Fibroblast of pulmonary artery (primary cell): ENCODE results near the gene ZNF213.

ENCODE experiments used
- DNase-seq: peaks from one replicate; pipeline ENCODE4 v3.0.0-alpha.2; 2010; ENCODE audit warnings: low read depth
- H3K4me3 ChIP-seq: replicated peaks from 2 replicates; pipeline ENCODE4 v1.5.1; 2011; ENCODE audit warnings: low read depth, mild to moderate bottlenecking, control low read depth, low read length, moderate library complexity
- CTCF ChIP-seq: IDR thresholded peaks from 2 replicates; pipeline ENCODE4 v1.5.1; 2011; ENCODE audit warnings: mild to moderate bottlenecking, control low read depth, low read length, inconsistent platforms; ENCODE audit errors: missing control alignments

Gene ZNF213

DNA sequence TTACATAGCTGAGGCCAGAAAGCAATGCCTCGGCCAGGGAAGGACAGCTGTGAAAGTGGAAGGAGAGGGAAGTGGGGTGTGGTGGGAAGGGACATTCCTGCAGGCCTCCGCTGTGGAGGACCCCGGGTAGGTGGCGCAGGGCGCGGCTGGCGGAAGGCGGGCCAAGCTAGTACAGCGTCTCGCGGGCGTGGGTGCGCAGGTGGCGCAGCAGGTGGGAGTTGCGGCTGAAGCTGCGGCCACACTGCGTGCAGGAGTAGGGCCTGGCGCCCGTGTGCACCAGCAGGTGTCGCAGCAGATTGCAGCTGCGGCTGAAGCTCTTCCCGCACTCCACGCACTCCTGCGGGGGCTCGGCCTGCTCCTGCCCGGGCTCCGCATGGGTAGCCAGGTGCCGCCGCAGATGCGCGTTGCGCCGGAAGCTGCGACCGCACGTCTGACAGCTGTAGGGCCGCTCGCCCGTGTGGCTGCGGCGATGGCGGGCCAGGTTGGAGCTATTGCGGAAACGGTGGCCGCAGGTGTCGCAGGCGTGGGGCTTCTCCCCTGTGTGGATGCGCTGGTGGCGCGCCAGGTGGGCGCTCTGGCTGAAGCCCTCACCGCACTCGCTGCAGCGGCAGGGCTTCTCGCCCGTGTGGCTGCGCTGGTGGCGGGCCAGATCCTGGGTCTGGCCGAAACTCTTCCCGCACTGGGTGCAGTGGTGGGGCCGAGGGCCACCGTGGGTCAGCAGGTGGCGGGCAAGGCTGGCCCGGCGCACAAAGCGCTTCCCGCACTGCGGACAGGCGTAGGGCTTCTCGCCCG lies 45.7 kb upstream of the ZNF213 start:
- TF ChIP-seq CTCF: no peak
- no peak overlapping the region for H3K4me3 ChIP-seq
- no peak for DNase-seq

DNA sequence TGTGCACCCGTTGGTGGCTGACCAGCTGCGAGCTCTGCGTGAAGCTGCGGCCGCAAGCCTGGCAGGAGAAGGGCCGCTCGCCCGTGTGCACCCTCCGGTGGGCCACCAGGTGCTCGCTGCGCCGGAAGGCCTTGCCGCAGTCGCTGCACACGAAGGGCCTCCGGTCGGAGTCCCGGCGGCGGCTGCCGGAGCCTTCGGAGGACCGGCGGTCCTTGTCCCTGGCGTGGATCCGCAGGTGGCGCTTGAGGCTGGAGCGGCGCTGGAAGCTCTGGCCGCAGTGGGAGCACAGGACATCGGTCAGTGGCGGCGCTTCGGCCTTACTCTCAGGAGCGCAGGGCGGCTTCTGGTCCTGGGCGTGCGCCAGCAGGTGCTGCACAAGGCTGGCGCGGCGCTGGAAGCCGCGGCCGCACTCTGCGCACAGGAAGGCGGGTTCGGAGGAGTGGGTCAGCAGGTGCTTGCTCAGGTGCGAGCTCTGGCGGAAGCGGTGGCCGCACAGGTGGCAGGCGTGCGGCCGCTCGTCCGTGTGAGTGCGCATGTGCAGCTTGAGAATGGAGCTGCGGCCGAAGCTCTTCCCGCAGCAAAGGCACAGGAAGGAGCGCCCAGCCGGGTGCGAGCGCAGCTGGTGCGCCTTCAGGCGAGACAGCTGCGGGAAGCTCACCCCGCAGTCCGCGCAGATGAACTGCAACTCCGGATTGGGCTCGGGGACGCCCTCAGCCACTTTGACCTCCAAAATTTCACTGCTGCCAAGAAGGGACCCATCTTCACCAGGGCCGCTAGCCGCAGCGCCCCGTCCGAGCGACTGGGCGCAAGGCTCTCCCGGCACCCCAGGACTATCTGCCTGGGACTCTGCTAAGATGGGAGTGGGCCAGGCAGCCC lies 44.9 kb upstream of the ZNF213 start:
- TF ChIP-seq CTCF: no peak
- no peak for DNase-seq
- H3K4me3 ChIP-seq: no peak overlapping the region

DNA sequence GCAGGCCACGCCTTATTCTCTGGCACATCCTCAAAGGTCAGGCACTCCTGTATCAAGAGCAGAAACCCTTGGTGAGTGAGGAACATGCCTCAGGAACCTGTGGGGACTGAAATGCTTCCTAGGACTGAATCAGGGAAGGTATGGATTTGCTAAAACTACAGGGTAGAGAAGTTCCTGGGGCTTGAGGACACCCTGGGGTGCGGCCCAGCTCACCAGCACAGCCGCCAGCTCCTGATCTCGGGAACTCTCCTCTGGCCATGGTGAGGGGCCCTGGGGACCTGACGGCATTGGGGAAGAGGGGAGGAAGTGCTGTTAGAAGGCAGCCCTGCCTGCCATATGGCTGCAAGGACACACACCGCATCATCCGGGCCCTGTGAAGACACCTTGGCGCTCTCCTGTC lies 43.3 kb upstream of the ZNF213 start:
- no peak for DNase-seq
- no peak for TF ChIP-seq CTCF
- no peak overlapping the region for H3K4me3 ChIP-seq

DNA sequence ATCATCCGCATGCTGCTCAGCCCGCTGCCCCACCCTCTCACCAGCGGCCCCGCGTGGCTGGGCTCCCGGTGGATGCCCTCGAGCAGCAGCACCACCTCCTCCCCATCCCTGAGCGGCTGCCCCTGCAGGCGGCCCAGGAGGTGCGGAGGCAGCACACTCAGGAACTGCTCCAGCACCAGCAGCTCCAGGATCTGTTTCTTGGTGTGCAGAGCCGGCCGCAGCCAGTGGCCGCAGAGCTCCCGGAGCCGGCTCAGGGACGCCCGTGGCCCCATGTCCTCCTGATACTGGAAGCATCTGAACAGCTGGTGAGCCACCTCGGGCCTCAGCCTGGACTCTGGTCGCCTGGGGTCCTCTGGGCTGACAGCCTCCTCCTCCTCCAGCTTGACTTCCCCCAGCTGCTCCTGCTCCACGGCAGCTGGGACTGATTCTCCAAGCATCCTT lies 42.3 kb upstream of the ZNF213 start:
- no peak overlapping the region for H3K4me3 ChIP-seq
- DNase-seq: no peak
- no peak for TF ChIP-seq CTCF

DNA sequence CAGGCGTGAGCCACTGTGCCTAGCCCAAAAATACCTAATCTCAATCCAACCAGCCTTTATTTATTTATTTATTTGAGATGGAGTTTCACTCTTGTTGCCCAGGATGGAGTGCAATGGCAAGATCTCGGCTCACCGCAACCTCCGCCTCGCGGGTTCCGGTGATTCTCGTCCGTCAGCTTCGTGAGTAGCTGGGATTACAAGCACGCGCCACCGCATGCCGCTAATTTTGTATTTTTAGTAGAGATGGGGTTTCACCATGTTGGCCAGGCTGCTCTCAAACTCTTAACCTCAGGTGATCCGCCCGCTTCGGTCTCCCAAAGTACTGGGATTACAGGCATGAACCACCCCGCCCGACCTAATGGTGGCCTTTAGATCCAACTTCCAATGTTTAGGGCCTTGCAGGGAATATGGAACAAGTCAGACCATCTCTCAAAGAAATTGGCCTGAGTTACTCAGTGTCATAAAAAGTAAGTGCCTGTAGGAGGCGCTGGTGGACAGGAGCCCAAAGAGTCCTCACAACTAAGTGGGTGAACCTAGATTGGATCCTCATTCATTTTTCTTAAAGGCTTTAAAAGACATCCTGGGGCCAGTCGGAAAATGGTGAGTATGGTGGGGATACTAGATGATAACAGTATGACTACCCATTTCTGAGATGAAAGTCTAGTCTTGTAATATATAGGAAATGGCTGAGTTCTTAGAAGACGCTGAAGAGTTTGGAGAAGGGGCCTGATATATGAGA lies 40.4 kb upstream of the ZNF213 start:
- DNase-seq: peak; percentile 69
- H3K4me3 ChIP-seq: no peak overlapping the region
- TF ChIP-seq CTCF: peak; percentile 65

- no peak overlapping the region for H3K4me3 ChIP-seq
- no peak for DNase-seq
- peak; percentile 22 for TF ChIP-seq CTCF
These were observed 39.0 kb upstream of the ZNF213 start for GRCh38 chr16:3095869-3096268.
